Loucy (cell line): ENCODE data around the gene FHDC1.

Source experiments
- H2AFZ ChIP-seq: fragments of 200-600 bp; sonication (generic); 2 replicates; pipeline ENCODE4 v1.6.0; 2016; ENCODE audit warnings: antibody characterized with exemption, mild to moderate bottlenecking, low read length, moderate library complexity
- H3F3A ChIP-seq: fragments of 200-600 bp; 2 replicates; pipeline ENCODE4 v1.6.0; 2016; ENCODE audit warnings: antibody characterized with exemption, low read depth, mild to moderate bottlenecking
- H3K27me3 ChIP-seq: fragments of 200-600 bp; sonication (generic); 2 replicates; pipeline ENCODE4 v1.6.1; 2014; ENCODE audit warnings: low read length, mild to moderate bottlenecking; ENCODE audit not compliant: insufficient read depth, poor library complexity, severe bottlenecking
- H3K36me3 ChIP-seq: fragments of 200-600 bp; sonication (generic); 2 replicates; pipeline ENCODE4 v1.6.1; 2016; ENCODE audit warnings: low read length; ENCODE audit not compliant: insufficient read depth
- H3K4me1 ChIP-seq: fragments of 200-600 bp; sonication (generic); 2 replicates; pipeline ENCODE4 v1.5.1; 2014; ENCODE audit warnings: low read length, mild to moderate bottlenecking; ENCODE audit not compliant: insufficient read depth, poor library complexity, severe bottlenecking
- H3K4me2 ChIP-seq: fragments of 200-600 bp; sonication (generic); 2 replicates; pipeline ENCODE4 v1.6.0; 2014; ENCODE audit warnings: antibody characterized with exemption, low read length, low read depth, mild to moderate bottlenecking; ENCODE audit not compliant: poor library complexity, severe bottlenecking
- H3K4me3 ChIP-seq: fragments of 200-600 bp; sonication (generic); 2 replicates; pipeline ENCODE4 v1.5.1; 2014; ENCODE audit warnings: low read length, mild to moderate bottlenecking, mixed read lengths; ENCODE audit not compliant: poor library complexity, severe bottlenecking
- H3K79me2 ChIP-seq: fragments of 200-600 bp; sonication (generic); 2 replicates; pipeline ENCODE4 v1.6.1; 2014; ENCODE audit warnings: low read length; ENCODE audit not compliant: insufficient read depth
- H3K9ac ChIP-seq: fragments of 200-600 bp; sonication (generic); 2 replicates; pipeline ENCODE4 v1.6.0; 2014; ENCODE audit warnings: mild to moderate bottlenecking, low read depth, low read length, moderate library complexity; ENCODE audit not compliant: poor library complexity, severe bottlenecking
- H3K9me2 ChIP-seq: fragments of 200-600 bp; sonication (generic); replicated peaks from 2 replicates; pipeline ENCODE4 v1.6.1; 2016; ENCODE audit warnings: low read depth, low read length, mixed read lengths
- H3K9me3 ChIP-seq: fragments of 200-600 bp; sonication (generic); 2 replicates; pipeline ENCODE4 v1.6.1; 2014; ENCODE audit warnings: mild to moderate bottlenecking, antibody characterized with exemption, low read length, low read depth; ENCODE audit not compliant: insufficient read depth
- H4K20me1 ChIP-seq: fragments of 200-600 bp; sonication (generic); 2 replicates; pipeline ENCODE4 v1.6.0; 2014; ENCODE audit warnings: antibody characterized with exemption, low read length, mild to moderate bottlenecking; ENCODE audit not compliant: insufficient read depth, poor library complexity, severe bottlenecking
- CTCF ChIP-seq: fragments of 200-600 bp; sonication (generic); conservative IDR thresholded peaks from 2 replicates; pipeline ENCODE4 v1.5.1; 2014; ENCODE audit warnings: mild to moderate bottlenecking, antibody characterized with exemption, low read length
- EZH2phosphoT487 ChIP-seq: fragments of 200-600 bp; IDR thresholded peaks from 2 replicates; pipeline ENCODE4 v1.6.1; 2018; ENCODE audit warnings: antibody characterized with exemption, mild to moderate bottlenecking, moderate library complexity, borderline replicate concordance

The FHDC1 gene

GRCh38 chr4:152938237-152938947, 2.3 kb downstream of the FHDC1 start:
- H3K9ac ChIP-seq: no peak overlapping the region
- peaks cover 3% of the 10 kb centered on the region for H3K4me1 ChIP-seq
- H3K79me2 ChIP-seq: no peaks in the 10 kb centered on the region
- no peaks in the 10 kb centered on the region for H3F3A ChIP-seq
- H3K9me2 ChIP-seq: no peaks in the 10 kb centered on the region
- H3K27me3 ChIP-seq: no peaks in the 10 kb centered on the region
- no peaks in the 10 kb centered on the region for H3K36me3 ChIP-seq
- H2AFZ ChIP-seq: no peak overlapping the region
- H3K9me3 ChIP-seq: no peaks in the 10 kb centered on the region
- H4K20me1 ChIP-seq: no peaks in the 10 kb centered on the region
- peak overlapping the region; percentile 49 for H3K4me2 ChIP-seq
- TF ChIP-seq CTCF (no peak), EZH2phosphoT487 (no peak)
- peak overlapping the region; percentile 43 for H3K4me3 ChIP-seq

GRCh38 chr4:152939621-152940020, 3.5 kb downstream of the FHDC1 start:
- Histone ChIP-seq H3K36me3 (no peaks in the 10 kb centered on the region), H3K79me2 (no peaks in the 10 kb centered on the region), H4K20me1 (no peaks in the 10 kb centered on the region), H3K9me2 (no peaks in the 10 kb centered on the region), H3K4me2 (no peak overlapping the region), H3K9ac (no peak overlapping the region), H2AFZ (no peak overlapping the region), H3K4me3 (no peak overlapping the region), H3K9me3 (no peaks in the 10 kb centered on the region), H3K4me1 (peaks cover 15% of the 10 kb centered on the region), H3F3A (no peaks in the 10 kb centered on the region), H3K27me3 (no peaks in the 10 kb centered on the region)
- no peak for TF ChIP-seq CTCF
- no peak for TF ChIP-seq EZH2phosphoT487

- TF ChIP-seq EZH2phosphoT487: no peak
- no peak for TF ChIP-seq CTCF
- H3K9me2 ChIP-seq: no peaks in the 10 kb centered on the region
- no peaks in the 10 kb centered on the region for H4K20me1 ChIP-seq
- H2AFZ ChIP-seq: no peak overlapping the region
- H3K36me3 ChIP-seq: no peaks in the 10 kb centered on the region
- H3K4me1 ChIP-seq: peaks cover 20% of the 10 kb centered on the region
- no peaks in the 10 kb centered on the region for H3K9me3 ChIP-seq
- H3K79me2 ChIP-seq: no peaks in the 10 kb centered on the region
- H3K27me3 ChIP-seq: no peaks in the 10 kb centered on the region
- H3K4me3 ChIP-seq: no peak overlapping the region
- H3F3A ChIP-seq: no peaks in the 10 kb centered on the region
- no peak overlapping the region for H3K4me2 ChIP-seq
- no peak overlapping the region for H3K9ac ChIP-seq
Observed at GRCh38 chr4:152940461-152940860, 4.3 kb downstream of the FHDC1 start.
